ENCODE measurements around the gene TPMT.

GRCh38 chr6:18078866-18079265 is 76.0 kb downstream of the TPMT start:
- TF ChIP-seq ELF4 (CRISPR knock-in tag; IDR thresholded peaks at IDR 0.05; ENCODE audit: low read depth) (no peak), ATF3 (CRISPR knock-in tag; conservative IDR thresholded peaks at IDR 0.05) (no peak), CTCF (IDR thresholded peaks at IDR 0.05) (no peak), E2F4 (CRISPR knock-in tag; IDR thresholded peaks at IDR 0.05; ENCODE audit: borderline replicate concordance, low read depth) (no peak), MLX (CRISPR knock-in tag; IDR thresholded peaks at IDR 0.05) (no peak), KAT7 (CRISPR knock-in tag; IDR thresholded peaks at IDR 0.05; ENCODE audit: borderline replicate concordance) (no peak)

All from WTC11 (cell line).